ENCODE data around the gene STIM1.
"Not testable (repeated sequence)": the region's sequence is repeated elsewhere in the genome, so short reads cannot be mapped to it uniquely, and the experiment has no call there.

The STIM1 gene

GRCh38 chr11:3989276-3989920 lies 133.9 kb downstream of the STIM1 start:
- DNase-seq: no peak

GRCh38 chr11:3989921-3990290 lies 134.4 kb downstream of the STIM1 start:
- DNase-seq: no peak

GRCh38 chr11:3990406-3990805 lies 134.9 kb downstream of the STIM1 start:
- no peak for DNase-seq

GRCh38 chr11:3992964-3993363 lies 137.5 kb downstream of the STIM1 start:
- DNase-seq: no peak

- DNase-seq: no peak
Observed at GRCh38 chr11:3994030-3994640, 138.7 kb downstream of the STIM1 start.

- DNase-seq: no peak
Observed at GRCh38 chr11:3995307-3995706, 139.8 kb downstream of the STIM1 start.

- no peak for DNase-seq
Observed at GRCh38 chr11:3995949-3996554, 140.6 kb downstream of the STIM1 start.

GRCh38 chr11:3996651-3997050 lies 141.2 kb downstream of the STIM1 start:
- no peak for DNase-seq

- DNase-seq: not testable (repeated sequence)
Observed at GRCh38 chr11:4004753-4005152, 149.3 kb downstream of the STIM1 start.

GRCh38 chr11:4006946-4007680 lies 151.6 kb downstream of the STIM1 start:
- no peak for DNase-seq

- DNase-seq: no peak
Observed at GRCh38 chr11:4008116-4008515, 152.7 kb downstream of the STIM1 start.

- DNase-seq: not testable (repeated sequence)
Observed at GRCh38 chr11:4016602-4017001, 161.1 kb downstream of the STIM1 start.

- no peak for DNase-seq
Observed at GRCh38 chr11:4017129-4017528, 161.7 kb downstream of the STIM1 start.

GRCh38 chr11:4018641-4019040 lies 163.2 kb downstream of the STIM1 start:
- no peak for DNase-seq

- DNase-seq: no peak
Observed at GRCh38 chr11:4019891-4020290, 164.4 kb downstream of the STIM1 start.

GRCh38 chr11:4022669-4023068 lies 167.2 kb downstream of the STIM1 start:
- DNase-seq: no peak

GRCh38 chr11:4025248-4025966 lies 169.9 kb downstream of the STIM1 start:
- DNase-seq: no peak

GRCh38 chr11:4025967-4026324 lies 170.5 kb downstream of the STIM1 start:
- DNase-seq: no peak

GRCh38 chr11:4026389-4026788 lies 170.9 kb downstream of the STIM1 start:
- DNase-seq: no peak

GRCh38 chr11:4027746-4028145 lies 172.3 kb downstream of the STIM1 start:
- DNase-seq: no peak

- DNase-seq: no peak
Observed at GRCh38 chr11:4030197-4030596, 174.7 kb downstream of the STIM1 start.

- no peak for DNase-seq
Observed at GRCh38 chr11:4032097-4032496, 176.6 kb downstream of the STIM1 start.

- no peak for DNase-seq
Observed at GRCh38 chr11:4035985-4036384, 180.5 kb downstream of the STIM1 start.

Measured in NCI-H1092 (cell line).